Measurements from ENCODE around the gene AIP. TPM values are rescaled to one million over a fixed set of nuclear protein-coding genes. Genes with fewer than 3 reads are reported as not detected.

Gene AIP
- total and polyA plus RNA-seq, 2 donors (not counting 1 experiment from before 2014, with no cell fraction given): 127 to 205 TPM

- Histone ChIP-seq H2AFZ (ENCODE audit: insufficient read depth, low read depth, low read length, poor library complexity, severe bottlenecking) (no peak overlapping the region), H3K9ac (ENCODE audit: low read length) (no peak overlapping the region), H3K4me3 (ENCODE audit: control extremely low read depth in 1 of 5, extremely low read depth in 1 of 5, insufficient read depth in 1 of 5, low read depth in 2 of 5, low read length in 4 of 5) (no peak overlapping the region), H4K20me1 (ENCODE audit: control insufficient read depth, insufficient read depth, low read length, poor library complexity, severe bottlenecking) (peaks cover 76% of the 10 kb centered on the region), H3K27ac (ENCODE audit: low read length in 2 of 2) (no peak overlapping the region), H3K36me3 (replicated peaks in 1 of 2; ENCODE audit: control extremely low read depth in 1 of 2, control insufficient read depth in 1 of 2, extremely low read depth in 1 of 2, insufficient read depth in 2 of 2, low read length in 1 of 2) (peaks cover 0 to 85% of the 10 kb centered on the region in 2 experiments), H3K27me3 (replicated peaks in 1 of 4; ENCODE audit: control extremely low read depth in 1 of 4, control insufficient read depth in 3 of 4, insufficient read depth in 4 of 4, low read length in 3 of 4) (no peaks in the 10 kb centered on the region), H3K4me1 (ENCODE audit: control insufficient read depth in 2 of 2, insufficient read depth in 2 of 2, low read length in 2 of 2) (peaks cover 14 to 26% of the 10 kb centered on the region in 2 donors), H3K9me3 (ENCODE audit: control extremely low read depth in 1 of 3, control insufficient read depth in 2 of 3, insufficient read depth in 1 of 3, low read length in 2 of 3) (no peaks in the 10 kb centered on the region), H3K79me2 (ENCODE audit: control insufficient read depth, insufficient read depth, low read length) (peaks cover 49% of the 10 kb centered on the region), H3K4me2 (replicated peaks; ENCODE audit: low read depth, low read length, poor library complexity, severe bottlenecking) (no peak overlapping the region)
- Mint-ChIP-seq H3K9me3 (ENCODE audit: insufficient read depth) (no peaks in the 10 kb centered on the region), H3K4me3 (no peak overlapping the region), H3K27ac (no peak overlapping the region), H3K27me3 (no peaks in the 10 kb centered on the region), H3K4me1 (peaks cover 26% of the 10 kb centered on the region)
- CTCF ChIA-PET: interaction anchor here (1.0 kb wide), 1 partner anchor 90 kb away, joined by 3 read pairs; no protein-coding TSS in a partner anchor
- intact Hi-C loops (cut with micrococcal nuclease): no loop called here
- TF ChIP-seq EZH2 (IDR thresholded peaks at IDR 0.05; ENCODE audit: borderline replicate concordance, insufficient read depth, low read depth, low read length, poor library complexity, severe bottlenecking) (no peak), CTCF (IDR thresholded peaks at IDR 0.05) (no peak)
- WGBS (ENCODE audit: insufficient coverage): 94% methylated on average over 15 of the region's 15 CpGs
- POLR2A ChIA-PET: interaction anchor here (1.1 to 1.2 kb wide), 4 partner anchors 8 to 99 kb away, joined by 3 read pairs; partner anchors contain the start of genes AIP, PPP1CA, RAD9A and TMEM134
- ATAC-seq (ENCODE audit: low read depth) (no peak), DNase-seq (no peak)
Observed at GRCh38 chr11:67490727-67491065, 7.9 kb downstream of the AIP start.

GRCh38 chr11:67491276-67492068 lies 8.6 kb downstream of the AIP start:
- Histone ChIP-seq H3K9me3 (ENCODE audit: control extremely low read depth in 1 of 3, control insufficient read depth in 2 of 3, insufficient read depth in 1 of 3, low read length in 2 of 3) (no peaks in the 10 kb centered on the region), H3K4me1 (ENCODE audit: control insufficient read depth in 2 of 2, insufficient read depth in 2 of 2, low read length in 2 of 2) (peaks cover 6 to 18% of the 10 kb centered on the region in 2 donors), H3K27ac (ENCODE audit: low read length in 2 of 2) (no peak overlapping the region), H3K4me2 (replicated peaks; ENCODE audit: low read depth, low read length, poor library complexity, severe bottlenecking) (no peak overlapping the region), H2AFZ (ENCODE audit: insufficient read depth, low read depth, low read length, poor library complexity, severe bottlenecking) (no peak overlapping the region), H3K27me3 (replicated peaks in 1 of 4; ENCODE audit: control extremely low read depth in 1 of 4, control insufficient read depth in 3 of 4, insufficient read depth in 4 of 4, low read length in 3 of 4) (no peaks in the 10 kb centered on the region), H3K79me2 (ENCODE audit: control insufficient read depth, insufficient read depth, low read length) (peaks cover 41% of the 10 kb centered on the region), H3K4me3 (ENCODE audit: control extremely low read depth in 1 of 5, extremely low read depth in 1 of 5, insufficient read depth in 1 of 5, low read depth in 2 of 5, low read length in 4 of 5) (no peak overlapping the region), H4K20me1 (ENCODE audit: control insufficient read depth, insufficient read depth, low read length, poor library complexity, severe bottlenecking) (peaks cover 69% of the 10 kb centered on the region), H3K36me3 (replicated peaks in 1 of 2; ENCODE audit: control extremely low read depth in 1 of 2, control insufficient read depth in 1 of 2, extremely low read depth in 1 of 2, insufficient read depth in 2 of 2, low read length in 1 of 2) (peaks cover 0 to 88% of the 10 kb centered on the region in 2 experiments), H3K9ac (ENCODE audit: low read length) (no peak overlapping the region)
- ChIA-PET CTCF (no interaction called here), POLR2A (interaction anchor here (0.5 to 1.2 kb wide), 3 partner anchors 9 to 100 kb away, joined by 3 read pairs; partner anchors contain the start of genes AIP and RAD9A)
- intact Hi-C loops (cut with micrococcal nuclease): no loop called here
- H3K9me3 Mint-ChIP-seq (ENCODE audit: insufficient read depth): no peaks in the 10 kb centered on the region
- no peaks in the 10 kb centered on the region for H3K27me3 Mint-ChIP-seq
- DNase-seq (no peak), ATAC-seq (ENCODE audit: low read depth) (no peak)
- no peak for TF ChIP-seq EZH2 (IDR thresholded peaks at IDR 0.05; ENCODE audit: borderline replicate concordance, insufficient read depth, low read depth, low read length, poor library complexity, severe bottlenecking)
- no peak for TF ChIP-seq CTCF (IDR thresholded peaks at IDR 0.05)
- no peak overlapping the region for H3K27ac Mint-ChIP-seq
- no peak overlapping the region for H3K4me3 Mint-ChIP-seq
- WGBS (ENCODE audit: insufficient coverage): 95% methylated on average over 18 of the region's 24 CpGs
- peaks cover 19% of the 10 kb centered on the region for H3K4me1 Mint-ChIP-seq
